Dendritic cell treated with granulocyte-macrophage colony-stimulating factor and Interleukin-4, amounts not matched to agents 40 ng/mL and 50 ng/mL, for 4 days (primary cell): ENCODE measurements around the gene IHH.

ENCODE experiments used
- H3K27ac Mint-ChIP-seq: one replicate; pipeline ENCODE4 v1.8.0; 2022; ENCODE audit warnings: mild to moderate bottlenecking, mixed read lengths
- H3K27me3 Mint-ChIP-seq: one replicate; pipeline ENCODE4 v1.8.0; 2022; ENCODE audit warnings: mild to moderate bottlenecking, mixed read lengths
- H3K36me3 Mint-ChIP-seq: one replicate; pipeline ENCODE4 v1.8.0; 2022; ENCODE audit warnings: low read depth, mixed read lengths
- H3K4me1 Mint-ChIP-seq: one replicate; pipeline ENCODE4 v1.8.0; 2022; ENCODE audit warnings: low read depth, mixed read lengths
- H3K4me3 Mint-ChIP-seq: one replicate; pipeline ENCODE4 v1.8.0; 2022; ENCODE audit warnings: mild to moderate bottlenecking, moderate library complexity, mixed read lengths
- H3K9me3 Mint-ChIP-seq: one replicate; pipeline ENCODE4 v1.8.0; 2022; ENCODE audit warnings: mixed read lengths
- intact Hi-C: fragments of 100-400 bp; cut with micrococcal nuclease; formaldehyde crosslinking; loops from one replicate; pipeline ENCODE4 v1.15.0; 2022

IHH gene

DNA sequence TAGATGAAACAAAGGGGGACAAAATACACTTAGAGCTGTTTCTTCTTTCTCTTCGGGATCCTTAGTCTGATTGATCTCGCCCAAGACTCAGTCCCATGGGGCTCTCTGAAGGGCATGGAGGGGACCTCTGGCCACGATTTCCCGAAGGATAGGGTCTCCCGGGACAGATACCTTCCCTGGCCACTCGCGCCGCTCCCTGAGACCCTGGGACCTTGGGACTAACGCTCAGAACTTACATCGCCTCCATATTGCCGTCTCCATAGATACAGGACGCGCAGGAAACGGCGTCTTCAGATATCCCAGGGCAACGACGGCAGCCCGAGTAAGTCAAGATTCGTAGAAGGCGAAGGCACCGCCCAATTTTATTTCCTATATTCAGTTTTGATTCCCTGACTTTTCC, 19.5 kb downstream of the IHH start, which contains the start of gene CFAP65:
CFAP65 (minus strand) TSS at position 265 of the 400 bp plus-strand sequence. CDS start 2,468 bp downstream, outside the sequence.
- intact Hi-C loops: no loop called here
- Mint-ChIP-seq H3K4me3 (peak within 1 kb of the TSS; percentile 41), H3K27ac (no peak within 1 kb of the TSS), H3K27me3 (peaks cover 71% of the 10 kb centered on the region), H3K36me3 (no peaks in the 10 kb centered on the region), H3K4me1 (peaks cover 6% of the 10 kb centered on the region), H3K9me3 (no peaks in the 10 kb centered on the region)

GRCh38 chr2:219038600-219038999, 22.1 kb downstream of the IHH start:
- H3K27me3 Mint-ChIP-seq: peaks cover 76% of the 10 kb centered on the region
- H3K36me3 Mint-ChIP-seq: no peaks in the 10 kb centered on the region
- H3K27ac Mint-ChIP-seq: no peak overlapping the region
- no peaks in the 10 kb centered on the region for H3K9me3 Mint-ChIP-seq
- H3K4me1 Mint-ChIP-seq: peaks cover 6% of the 10 kb centered on the region
- no peak overlapping the region for H3K4me3 Mint-ChIP-seq
- intact Hi-C loops: no loop called here

DNA sequence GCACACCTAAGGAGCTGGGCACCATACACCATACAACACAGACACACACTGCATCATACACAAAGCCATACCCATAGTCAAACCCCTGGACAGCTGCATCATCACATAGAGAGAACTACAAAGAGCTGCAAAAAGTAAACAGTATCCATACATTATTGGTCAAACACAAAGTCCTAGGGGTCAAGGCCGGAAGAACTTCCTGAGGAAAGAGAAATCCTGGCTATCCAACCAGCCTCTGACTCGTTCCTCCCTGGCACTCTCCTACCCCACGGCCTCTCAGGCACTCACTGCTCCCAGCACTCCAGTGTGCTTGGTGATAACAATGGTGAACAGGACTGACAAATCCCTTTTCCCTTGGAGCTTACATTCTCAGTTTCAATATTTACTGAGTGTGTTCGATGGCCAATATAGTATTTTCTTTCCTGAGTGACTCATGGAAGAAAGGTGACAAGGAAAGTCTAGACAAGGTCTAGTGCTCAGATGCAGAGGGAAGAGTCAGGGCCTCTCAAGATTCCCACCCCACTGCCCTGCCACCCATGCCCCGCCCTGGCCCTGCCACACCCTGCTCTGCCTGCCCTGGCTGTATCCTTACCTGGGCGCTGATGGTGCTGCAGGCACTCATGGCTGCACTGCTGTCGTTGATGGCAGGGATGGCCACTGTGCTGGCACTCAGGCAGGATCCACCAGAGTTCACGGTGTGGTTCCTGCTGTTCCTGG, 22.8 kb downstream of the IHH start:
- no peaks in the 10 kb centered on the region for H3K9me3 Mint-ChIP-seq
- peaks cover 75% of the 10 kb centered on the region for H3K27me3 Mint-ChIP-seq
- H3K4me1 Mint-ChIP-seq: peaks cover 6% of the 10 kb centered on the region
- no peak overlapping the region for H3K4me3 Mint-ChIP-seq
- H3K36me3 Mint-ChIP-seq: no peaks in the 10 kb centered on the region
- intact Hi-C loops: no loop called here
- H3K27ac Mint-ChIP-seq: no peak overlapping the region

- H3K36me3 Mint-ChIP-seq: no peaks in the 10 kb centered on the region
- H3K4me3 Mint-ChIP-seq: no peak overlapping the region
- no peaks in the 10 kb centered on the region for H3K9me3 Mint-ChIP-seq
- H3K27ac Mint-ChIP-seq: no peak overlapping the region
- peaks cover 66% of the 10 kb centered on the region for H3K27me3 Mint-ChIP-seq
- intact Hi-C loops: no loop called here
- H3K4me1 Mint-ChIP-seq: no peaks in the 10 kb centered on the region
Measured at GRCh38 chr2:219035942-219036341, 24.8 kb downstream of the IHH start.

GRCh38 chr2:219034823-219035222, 25.9 kb downstream of the IHH start:
- Mint-ChIP-seq H3K4me3 (no peak overlapping the region), H3K36me3 (no peaks in the 10 kb centered on the region), H3K9me3 (no peaks in the 10 kb centered on the region), H3K4me1 (no peaks in the 10 kb centered on the region), H3K27me3 (peaks cover 56% of the 10 kb centered on the region), H3K27ac (no peak overlapping the region)
- intact Hi-C loops: no loop called here

DNA sequence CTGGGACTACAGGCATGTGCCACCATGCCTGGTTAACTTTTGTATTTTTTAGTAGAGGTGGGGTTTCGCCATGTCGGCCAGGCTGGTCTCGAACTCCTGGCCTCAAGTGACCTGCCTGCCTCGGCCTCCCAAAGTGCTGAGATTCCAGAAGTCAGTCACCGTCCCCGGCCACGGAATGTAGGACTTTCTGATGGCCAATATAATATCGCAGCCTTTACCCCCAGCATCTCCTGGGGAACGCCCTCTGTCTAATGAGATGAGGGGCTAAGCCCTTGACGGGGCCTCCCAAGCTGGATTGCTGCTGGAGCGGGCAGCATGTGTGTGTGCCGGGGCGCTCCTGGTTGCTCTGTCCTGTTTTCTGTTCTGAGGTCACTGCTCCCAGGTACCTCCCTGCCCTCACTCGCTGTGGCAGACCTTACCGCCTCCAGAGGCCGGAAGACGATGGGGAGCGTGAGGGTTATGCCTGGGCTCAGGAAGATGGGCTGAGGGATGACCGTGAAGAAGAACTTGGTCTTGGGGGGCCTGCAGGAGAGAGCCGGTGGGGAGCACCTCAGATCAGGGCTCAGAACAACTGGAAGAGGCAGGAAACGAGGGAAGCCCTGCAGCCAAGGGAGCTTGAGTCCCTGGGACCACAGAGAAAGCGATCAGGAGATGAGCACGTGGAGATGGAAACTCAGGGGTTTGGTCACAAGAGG, 28.5 kb downstream of the IHH start:
- H3K27me3 Mint-ChIP-seq: peaks cover 44% of the 10 kb centered on the region
- intact Hi-C loops: no loop called here
- H3K4me1 Mint-ChIP-seq: no peaks in the 10 kb centered on the region
- no peaks in the 10 kb centered on the region for H3K36me3 Mint-ChIP-seq
- no peaks in the 10 kb centered on the region for H3K9me3 Mint-ChIP-seq
- no peak overlapping the region for H3K27ac Mint-ChIP-seq
- no peak overlapping the region for H3K4me3 Mint-ChIP-seq

DNA sequence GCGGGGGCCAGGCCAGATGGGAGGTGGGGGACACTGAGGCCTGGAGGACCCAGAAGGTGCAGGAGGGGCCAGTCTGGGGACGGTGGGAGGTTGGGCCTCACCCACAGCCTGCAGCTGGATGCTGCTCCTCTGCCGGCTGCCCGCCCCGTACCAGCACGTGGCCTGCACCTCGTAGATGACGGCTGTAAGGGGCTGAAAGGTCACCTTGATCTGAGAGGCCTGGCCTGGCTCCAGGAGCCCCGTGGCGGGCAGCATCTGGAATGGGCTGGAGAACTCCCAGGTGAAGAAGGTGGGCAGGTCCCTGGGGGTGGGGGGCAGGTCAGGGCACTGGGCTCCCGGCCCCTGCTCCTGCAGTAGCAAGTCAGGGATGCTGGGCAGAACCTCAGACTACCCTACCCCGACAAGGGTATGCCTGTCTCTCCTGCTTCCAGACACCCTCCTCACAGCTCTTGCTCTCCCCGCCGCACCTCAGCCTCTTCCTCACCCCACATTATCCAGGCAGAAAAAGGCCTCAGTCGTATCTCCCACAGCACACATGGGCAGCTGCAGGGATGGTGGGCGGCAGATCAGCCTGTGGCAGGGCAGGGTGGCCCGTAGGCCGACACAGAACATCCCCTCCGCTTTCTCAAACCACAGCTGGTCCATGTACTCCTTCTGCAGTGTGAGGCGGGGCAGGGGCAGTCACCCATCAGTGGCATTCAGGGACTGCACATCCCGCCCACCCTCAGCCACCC, 29.5 kb downstream of the IHH start:
- Mint-ChIP-seq H3K4me1 (no peaks in the 10 kb centered on the region), H3K27me3 (peaks cover 39% of the 10 kb centered on the region), H3K9me3 (no peaks in the 10 kb centered on the region), H3K36me3 (no peaks in the 10 kb centered on the region), H3K27ac (no peak overlapping the region), H3K4me3 (no peak overlapping the region)
- intact Hi-C loops: no loop called here

- H3K9me3 Mint-ChIP-seq: no peaks in the 10 kb centered on the region
- intact Hi-C loops: no loop called here
- H3K27ac Mint-ChIP-seq: no peak overlapping the region
- H3K4me3 Mint-ChIP-seq: no peak overlapping the region
- H3K36me3 Mint-ChIP-seq: no peaks in the 10 kb centered on the region
- H3K4me1 Mint-ChIP-seq: no peaks in the 10 kb centered on the region
- peaks cover 35% of the 10 kb centered on the region for H3K27me3 Mint-ChIP-seq
Measured at GRCh38 chr2:219030177-219030940, 30.4 kb downstream of the IHH start.

GRCh38 chr2:219029829-219030165, 30.9 kb downstream of the IHH start:
- intact Hi-C loops: loop anchor here (1.0 kb wide), 2 partner anchors 90 to 126 kb away; no protein-coding TSS in a partner anchor
- peaks cover 30% of the 10 kb centered on the region for H3K27me3 Mint-ChIP-seq
- H3K9me3 Mint-ChIP-seq: no peaks in the 10 kb centered on the region
- no peak overlapping the region for H3K27ac Mint-ChIP-seq
- no peaks in the 10 kb centered on the region for H3K4me1 Mint-ChIP-seq
- no peak overlapping the region for H3K4me3 Mint-ChIP-seq
- H3K36me3 Mint-ChIP-seq: no peaks in the 10 kb centered on the region

DNA sequence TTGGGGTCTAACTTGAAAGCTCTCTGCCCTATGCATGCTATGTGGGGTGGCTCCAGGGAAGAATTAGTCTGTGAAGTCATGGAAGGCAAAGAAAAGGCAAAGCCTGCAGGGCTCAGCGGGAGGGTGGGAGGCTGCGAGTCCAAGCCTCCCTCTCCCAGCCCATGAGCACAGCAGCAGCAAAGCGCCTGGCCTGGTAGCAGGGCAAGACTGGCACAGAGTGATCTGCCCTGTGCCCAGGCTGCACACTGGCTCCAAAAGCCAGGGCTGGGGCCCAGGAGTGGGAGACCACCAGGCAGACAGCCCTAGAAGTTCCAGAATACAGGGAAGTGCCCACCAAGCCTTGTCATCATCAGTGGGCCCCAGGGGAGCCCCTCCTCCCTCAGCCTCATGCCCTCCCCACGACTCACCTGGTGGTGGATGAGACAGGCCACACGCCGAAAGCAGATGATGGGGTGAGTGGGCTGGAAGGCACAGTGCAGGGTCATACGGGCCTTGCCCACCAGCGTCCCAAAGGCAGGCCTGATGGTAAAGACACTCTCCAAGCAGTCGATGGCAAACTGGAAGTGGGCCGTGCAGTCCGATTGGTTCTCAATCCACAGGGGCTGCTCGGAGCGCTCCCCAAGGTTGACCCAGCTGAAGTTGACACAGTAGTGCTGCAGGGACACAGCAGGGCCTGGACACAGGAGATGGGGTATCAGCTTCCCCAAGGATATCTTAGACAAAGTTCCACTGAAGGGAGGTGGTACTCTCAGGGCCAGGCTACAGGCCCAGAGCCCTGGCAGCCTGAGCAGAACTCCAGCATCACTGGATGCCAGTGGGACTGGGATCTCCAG, 31.5 kb downstream of the IHH start:
- Mint-ChIP-seq H3K9me3 (no peaks in the 10 kb centered on the region), H3K4me1 (no peaks in the 10 kb centered on the region), H3K4me3 (no peak overlapping the region), H3K27ac (no peak overlapping the region), H3K36me3 (no peaks in the 10 kb centered on the region), H3K27me3 (peaks cover 24% of the 10 kb centered on the region)
- intact Hi-C loops: loop anchor here (1.0 kb wide), 2 partner anchors 90 to 126 kb away; no protein-coding TSS in a partner anchor

DNA sequence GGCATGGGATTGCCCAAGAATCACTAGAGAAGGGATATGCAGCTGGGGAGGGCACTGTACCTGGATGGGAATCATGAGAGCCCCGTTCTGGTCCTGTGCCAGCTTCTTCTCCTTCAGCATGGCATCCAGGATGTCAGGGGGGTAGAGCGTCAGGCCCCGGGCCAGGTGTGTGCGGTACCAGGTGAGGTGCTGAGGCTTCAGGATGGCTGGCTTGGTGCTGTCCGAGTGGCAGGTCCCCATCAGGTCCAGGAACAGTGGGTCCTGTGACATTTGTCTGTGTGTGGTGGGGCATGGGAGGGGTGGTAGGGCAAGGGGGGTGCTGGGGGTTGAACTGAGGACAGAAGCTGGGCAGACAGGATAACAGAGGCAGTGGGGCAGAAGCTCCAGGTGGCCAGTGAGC, 32.6 kb downstream of the IHH start:
- intact Hi-C loops: no loop called here
- Mint-ChIP-seq H3K9me3 (no peaks in the 10 kb centered on the region), H3K4me3 (no peak overlapping the region), H3K36me3 (no peaks in the 10 kb centered on the region), H3K27me3 (peaks cover 18% of the 10 kb centered on the region), H3K27ac (no peak overlapping the region), H3K4me1 (no peaks in the 10 kb centered on the region)

DNA sequence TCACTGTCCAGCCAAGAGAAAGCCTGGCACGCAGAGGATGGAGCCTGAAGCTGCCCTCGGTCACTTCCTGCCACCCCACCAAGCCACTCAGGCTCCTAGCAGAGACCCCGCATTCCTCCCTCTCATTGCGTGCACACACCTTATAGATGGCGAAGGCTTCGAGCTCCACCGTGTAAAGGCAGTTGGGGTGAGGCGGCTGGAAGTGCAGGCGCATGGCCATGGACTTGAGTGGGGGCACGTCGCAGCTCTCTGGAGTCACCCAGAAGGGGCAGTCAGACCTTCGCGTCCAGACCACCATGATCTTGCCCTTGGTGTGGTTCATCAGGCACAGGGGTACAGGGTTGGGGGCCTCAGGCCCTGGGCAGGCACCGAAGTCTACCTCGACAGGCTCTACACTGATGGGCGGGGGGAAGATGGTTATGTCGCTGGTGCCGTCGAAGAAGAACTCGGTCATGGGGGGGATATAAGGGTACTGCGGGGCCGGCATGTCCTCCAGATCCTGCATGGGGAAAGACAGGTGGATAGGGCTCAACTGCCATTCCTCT, 33.1 kb downstream of the IHH start:
- H3K4me1 Mint-ChIP-seq: no peaks in the 10 kb centered on the region
- no peak overlapping the region for H3K27ac Mint-ChIP-seq
- H3K4me3 Mint-ChIP-seq: no peak overlapping the region
- intact Hi-C loops: no loop called here
- H3K9me3 Mint-ChIP-seq: no peaks in the 10 kb centered on the region
- peaks cover 15% of the 10 kb centered on the region for H3K27me3 Mint-ChIP-seq
- H3K36me3 Mint-ChIP-seq: no peaks in the 10 kb centered on the region

- Mint-ChIP-seq H3K4me1 (no peaks in the 10 kb centered on the region), H3K27ac (no peak overlapping the region), H3K27me3 (peaks cover 9% of the 10 kb centered on the region), H3K36me3 (no peaks in the 10 kb centered on the region), H3K9me3 (no peaks in the 10 kb centered on the region), H3K4me3 (no peak overlapping the region)
- intact Hi-C loops: no loop called here
Measured at GRCh38 chr2:219026946-219027345, 33.8 kb downstream of the IHH start.
